GM12878 (cell line): ENCODE data around the gene CORO1C. TPM values are rescaled to one million over a fixed set of nuclear protein-coding genes. Genes with fewer than 3 reads are reported as not detected.

ENCODE experiments used
- ATAC-seq: fragments of 200-7000 bp; cut with Tn5 transposase; 3 replicates; pipeline ENCODE4 v1.9.1; 2020; ENCODE audit warnings: mild to moderate bottlenecking, moderate library complexity
- BruUV-seq: library from RNA; stranded (reverse); fragments of 400-500 nt; replicated peaks from 2 replicates; lab custom pipeline; 2021; lab: Mats Ljungman, UMichigan
- CTCF ChIA-PET: fragments of 300-600 bp; sonication (Branson Sonifier 250); formaldehyde crosslinking; extraction: SDS; loops from one replicate; lab custom pipeline; 2021; ENCODE audit warnings: inconsistent platforms; lab: Yijun Ruan, JAX
- POLR2A ChIA-PET: fragments of 350-600 bp; formaldehyde crosslinking; extraction: SDS; loops from one replicate; lab custom pipeline; 2021; ENCODE audit warnings: inconsistent platforms; lab: Charles Lee
- RAD21 ChIA-PET: fragments of 300-600 bp; sonication (Branson Sonifier 250); formaldehyde crosslinking; loops from one replicate; lab custom pipeline; 2023; ENCODE audit warnings: antibody characterized with exemption; ENCODE audit not compliant: unreplicated experiment; lab: Charles Lee
- SMC1A ChIA-PET: fragments of 300-600 bp; sonication (Branson Sonifier 250); formaldehyde crosslinking; loops from one replicate; lab custom pipeline; 2023; ENCODE audit not compliant: unreplicated experiment, uncharacterized antibody; lab: Charles Lee
- DNase-seq: peaks from one replicate; pipeline ENCODE4 v3.0.0-alpha.2; 2011; ENCODE audit warnings: low read depth, low spot score
- FAIRE-seq: peaks from 3 replicates; lab custom pipeline; 2011; peaks lifted over from hg19 to GRCh38; lab: Jason Lieb, UNC
- H2AFZ ChIP-seq: 2 replicates; pipeline ENCODE4 v1.6.0; 2011; ENCODE audit warnings: low read depth, low read length, control low read depth; ENCODE audit not compliant: control insufficient read depth
- H3K27ac ChIP-seq: 2 replicates; pipeline ENCODE4 v1.5.1; 2011; ENCODE audit warnings: control low read depth; ENCODE audit not compliant: control insufficient read depth, insufficient read depth
- H3K27me3 ChIP-seq, 2 experiments: replicated peaks in 1 of 2; 2 replicates each; pipeline versions ENCODE4 v1.6.0 to v1.6.1; 2011; ENCODE audit warnings: low read length in 1 of 2; ENCODE audit not compliant: control insufficient read depth in 2 of 2, insufficient read depth in 2 of 2
- H3K36me3 ChIP-seq, 2 experiments: 2 replicates each; pipeline ENCODE4 v1.5.1; 2011; ENCODE audit warnings: low read length in 1 of 2; ENCODE audit not compliant: control insufficient read depth in 2 of 2, insufficient read depth in 2 of 2
- H3K4me1 ChIP-seq: 2 replicates; pipeline ENCODE4 v1.6.1; 2011; ENCODE audit warnings: mild to moderate bottlenecking, low read length, moderate library complexity, mixed read lengths; ENCODE audit not compliant: control insufficient read depth, insufficient read depth
- H3K4me2 ChIP-seq: 2 replicates; pipeline ENCODE4 v1.6.0; 2011; ENCODE audit warnings: control low read depth; ENCODE audit not compliant: control insufficient read depth, insufficient read depth
- H3K4me3 ChIP-seq: fragments of 200-600 bp; sonication (generic); 2 replicates; pipeline ENCODE4 v1.5.1; 2016
- H3K79me2 ChIP-seq: 2 replicates; pipeline ENCODE4 v1.6.0; 2011; ENCODE audit warnings: low read length; ENCODE audit not compliant: control insufficient read depth, insufficient read depth
- H3K9ac ChIP-seq: 2 replicates; pipeline ENCODE4 v1.8.0; 2011; ENCODE audit warnings: low read length, control low read depth, mixed read lengths; ENCODE audit not compliant: control insufficient read depth, insufficient read depth
- H3K9me3 ChIP-seq: replicated peaks from 3 replicates; pipeline ENCODE4 v1.5.1; 2011; ENCODE audit warnings: mild to moderate bottlenecking, low read length; ENCODE audit not compliant: control insufficient read depth, insufficient read depth
- H4K20me1 ChIP-seq: 2 replicates; pipeline ENCODE4 v1.6.0; 2011; ENCODE audit not compliant: control insufficient read depth, insufficient read depth
- CEBPB ChIP-seq, 2 experiments: fragments of 150-350 bp in 1 of 2; IDR thresholded peaks; 2 replicates each; pipeline ENCODE4 v1.6.1; 2012 to 2014; ENCODE audit warnings: low read depth in 2 of 2, low read length in 2 of 2, borderline replicate concordance in 1 of 2, inconsistent platforms in 1 of 2
- CREM ChIP-seq: IDR thresholded peaks from 2 replicates; pipeline ENCODE4 v1.6.1; 2014; ENCODE audit warnings: antibody characterized with exemption, low read depth
- DPF2 ChIP-seq: fragments of 450-650 bp; IDR thresholded peaks from 2 replicates; pipeline ENCODE4 v1.6.1; 2017; ENCODE audit warnings: mild to moderate bottlenecking
- EED ChIP-seq: sonication (generic); IDR thresholded peaks from 2 replicates; pipeline ENCODE4 v1.6.1; 2016; ENCODE audit warnings: antibody characterized with exemption, low read depth
- EP300 ChIP-seq, 2 experiments: fragments of 150-350 bp in 1 of 2; IDR thresholded peaks; 2 replicates each; pipeline ENCODE4 v1.6.1; 2011 to 2012; ENCODE audit warnings: low read depth in 2 of 2, low read length in 2 of 2, borderline replicate concordance in 1 of 2, improper control_type of control experiment in 1 of 2, inconsistent platforms in 1 of 2; ENCODE audit not compliant: control insufficient read depth in 1 of 2
- GABPA ChIP-seq: IDR thresholded peaks from 2 replicates; pipeline ENCODE4 v1.6.1; 2014; ENCODE audit warnings: antibody characterized with exemption, low read depth, mild to moderate bottlenecking, inconsistent platforms
- JUNB ChIP-seq: IDR thresholded peaks from 2 replicates; pipeline ENCODE4 v1.6.1; 2016; ENCODE audit warnings: antibody characterized with exemption, mild to moderate bottlenecking
- KLF5 ChIP-seq: fragments of 450-650 bp; IDR thresholded peaks from 2 replicates; pipeline ENCODE4 v1.6.1; 2014; ENCODE audit warnings: mild to moderate bottlenecking; ENCODE audit not compliant: partially characterized antibody
- LARP7 ChIP-seq: fragments of 450-650 bp; IDR thresholded peaks from 2 replicates; pipeline ENCODE4 v1.6.1; 2017; ENCODE audit warnings: mild to moderate bottlenecking
- MLLT1 ChIP-seq: fragments of 450-650 bp; IDR thresholded peaks from 2 replicates; pipeline ENCODE4 v1.6.1; 2016; ENCODE audit warnings: mild to moderate bottlenecking
- NFIC ChIP-seq: IDR thresholded peaks from 2 replicates; pipeline ENCODE4 v1.6.1; 2012; ENCODE audit warnings: low read depth, mild to moderate bottlenecking, inconsistent platforms, low read length, moderate library complexity
- PAX8 ChIP-seq: fragments of 450-650 bp; IDR thresholded peaks from 2 replicates; pipeline ENCODE4 v1.6.1; 2017; ENCODE audit warnings: mild to moderate bottlenecking, moderate library complexity
- POU2F2 ChIP-seq: IDR thresholded peaks from 3 replicates; pipeline ENCODE4 v1.6.1; 2011; ENCODE audit warnings: low read depth, mild to moderate bottlenecking, low read length, borderline replicate concordance
- RUNX3 ChIP-seq: IDR thresholded peaks from 2 replicates; pipeline ENCODE4 v1.6.1; 2012; ENCODE audit warnings: low read length, inconsistent platforms
- YY1 ChIP-seq: IDR thresholded peaks from 2 replicates; pipeline ENCODE4 v1.6.1; 2011; ENCODE audit warnings: low read depth, mild to moderate bottlenecking, low read length
- ZNF622 ChIP-seq: fragments of 450-650 bp; IDR thresholded peaks from 2 replicates; pipeline ENCODE4 v1.6.1; 2017; ENCODE audit warnings: mild to moderate bottlenecking, inconsistent platforms
- ZZZ3 ChIP-seq: IDR thresholded peaks from 2 replicates; pipeline ENCODE4 v1.6.1; 2011; ENCODE audit warnings: low read depth; ENCODE audit not compliant: control insufficient read depth, insufficient read length
- WGBS: methylation state at CpG from one replicate; pipeline ENCODE4 v1.1.6; 2016; ENCODE audit warnings: low lambda C conversion rate; ENCODE audit not compliant: insufficient replicate concordance, insufficient coverage; ENCODE audit errors: missing lambda C conversion rate; 5-methylcytosine and 5-hydroxymethylcytosine counted together
- in situ Hi-C: fragments of 300-500 bp; cut with MboI; formaldehyde crosslinking; loops from 9 replicates; pipeline ENCODE4 v1.14.3; 2018; ENCODE audit warnings: mixed read lengths
- intact Hi-C: fragments of 100-400 bp; cut with micrococcal nuclease; formaldehyde crosslinking; loops from one replicate; pipeline ENCODE4 v1.14.2; 2022; ENCODE audit not compliant: unreplicated experiment
- polyA plus RNA-seq, 11 experiments: library from polyadenylated mRNA; depleted of rRNA in 4 of 11; unstranded in 6 of 11; stranded (reverse) in 5 of 11; fragments of >200 nt; fragmentation: Nextera tagmentation in 4 of 11; fragmentation: Illumina TruSeq in 1 of 11; extraction: Ambion mirVana in 4 of 11; extraction: Trizol in 1 of 11; gene quantifications; 1 replicate in 1 of 11; 2 replicates in 10 of 11; pipeline versions ENCODE4 v1.2.1 to v1.2.3, GENCODE V29; 2011 to 2016; ENCODE audit warnings: inconsistent platforms in 2 of 11, missing spikeins in 2 of 11, low read depth in 1 of 11
- total RNA-seq, 4 experiments: library from RNA; depleted of rRNA in 3 of 4; stranded (reverse); fragments of >200 nt in 3 of 4; fragmentation: Illumina TruSeq in 1 of 4; extraction: Trizol in 1 of 4; gene quantifications; 2 replicates each; pipeline versions ENCODE4 v1.2.1 to v1.2.3, GENCODE V29; 2013 to 2021
- TF ChIP-seq, protein P1 (sequence below): IDR thresholded peaks from 2 replicates; pipeline ENCODE4 v1.6.1; 2011; ENCODE audit warnings: borderline replicate concordance, low read depth, mild to moderate bottlenecking, moderate library complexity, mixed read lengths, low read length; ENCODE audit not compliant: insufficient read depth; ENCODE audit errors: extremely low read length
- TF ChIP-seq, protein P2 (sequence below): IDR thresholded peaks from 2 replicates; pipeline ENCODE4 v1.6.1; 2012; ENCODE audit warnings: mild to moderate bottlenecking, low read depth, low read length

CORO1C gene
- total and polyA plus RNA-seq, 10 of the 15 experiments (the other 5 are each of a cell fraction or from before 2014, with no cell fraction given) = 52.7 to 254 (median 171) TPM

DNA sequence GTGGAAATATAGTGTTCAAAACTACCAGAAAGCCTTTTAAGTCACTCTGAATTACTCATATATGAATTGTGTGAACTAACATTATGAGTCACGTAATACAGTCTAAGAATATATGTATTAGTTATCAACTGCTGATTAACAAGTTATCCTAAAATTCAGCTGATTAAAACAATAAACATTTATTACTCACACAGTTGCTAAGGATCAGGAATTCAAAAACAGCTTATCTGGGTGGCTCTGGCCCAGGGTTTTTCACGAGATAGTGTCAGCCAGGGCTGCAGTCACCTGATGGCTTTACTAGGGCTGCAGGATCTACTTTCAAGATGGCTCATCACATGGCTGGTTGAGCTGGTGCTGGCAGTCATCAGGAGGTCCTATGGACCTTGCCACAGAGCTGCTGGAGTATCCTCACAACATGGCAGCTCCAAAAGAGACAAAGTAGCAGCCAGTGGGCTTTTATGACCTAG, 36.5 kb downstream of the CORO1C start:
- CTCF ChIA-PET = interaction anchor here (1.2 to 3.1 kb wide), 14 partner anchors 9 to 109 kb away, joined by 3 to 15 read pairs (median 6); no protein-coding TSS in a partner anchor
- H4K20me1 ChIP-seq = no peaks in the 10 kb centered on the region
- no peak overlapping the region for H3K9ac ChIP-seq
- peaks cover 2% of the 10 kb centered on the region; the same call in 2 of the 3 replicates for H3K9me3 ChIP-seq
- peak overlapping the region; percentile 52; the same call in 1 of the 2 replicates for H3K27ac ChIP-seq
- peaks cover 58% of the 10 kb centered on the region for H3K4me1 ChIP-seq
- H2AFZ ChIP-seq = no peak overlapping the region
- DNase-seq (no peak), FAIRE-seq (no peak), ATAC-seq (peak; percentile 21)
- RAD21 ChIA-PET = interaction anchor here (2.0 to 7.7 kb wide), 3 partner anchors 30 to 33 kb away, joined by 9 to 69 read pairs (median 12); no protein-coding TSS in a partner anchor
- H3K79me2 ChIP-seq = peaks cover 85% of the 10 kb centered on the region
- peaks cover 8 to 28% of the 10 kb centered on the region in 2 experiments for H3K36me3 ChIP-seq
- intact Hi-C loops (no loop called here), in situ Hi-C loops (no loop called here)
- POLR2A ChIA-PET = interaction anchor here (1.0 to 1.6 kb wide), 7 partner anchors 9 to 58 kb away, joined by 3 to 8 read pairs (median 4); no protein-coding TSS in a partner anchor
- WGBS = 0% methylated on average over 2 of the region's 2 CpGs
- BruUV-seq = no TSS peak
- H3K4me2 ChIP-seq = peak overlapping the region; percentile 29; the same call in 1 of the 2 replicates
- no peak overlapping the region for H3K4me3 ChIP-seq
- SMC1A ChIA-PET = interaction anchor here (0.9 to 10.6 kb wide), 17 partner anchors 8 to 256 kb away, joined by 3 to 83 read pairs (median 5); no protein-coding TSS in a partner anchor
- no peaks in the 10 kb centered on the region for H3K27me3 ChIP-seq
- TF ChIP-seq PAX8 (no peak), LARP7 (no peak), RUNX3 (peak; percentile 30; the same call in 1 of the 2 replicates), DPF2 (0 out of 2 replicates have a peak, but pooled peaks have one; percentile 46), POU2F2 (no peak), KLF5 (no peak), ZNF622 (no peak), YY1 (peak; percentile 62; the same call in 1 of the 2 replicates), NFIC (peak; percentile 84), GABPA (0 out of 2 replicates have a peak, but pooled peaks have one; percentile 27), JUNB (peak; percentile 99), EED (peak; percentile 58), MLLT1 (no peak), CREM (peak; percentile 44; the same call in 1 of the 2 replicates), CEBPB (IDR thresholded peaks at IDR 0.05; ENCODE audit: borderline replicate concordance in 1 of 2, low read depth in 2 of 2, low read length in 2 of 2) (no peak), EP300 (IDR thresholded peaks at IDR 0.05; ENCODE audit: borderline replicate concordance in 1 of 2, control insufficient read depth in 1 of 2, low read depth in 2 of 2, low read length in 2 of 2) (peak in 1 of 2 experiments; percentile 5; a peak in 1 of 4 replicates), ZZZ3 (no peak)
- TF ChIP-seq, protein P1, sequence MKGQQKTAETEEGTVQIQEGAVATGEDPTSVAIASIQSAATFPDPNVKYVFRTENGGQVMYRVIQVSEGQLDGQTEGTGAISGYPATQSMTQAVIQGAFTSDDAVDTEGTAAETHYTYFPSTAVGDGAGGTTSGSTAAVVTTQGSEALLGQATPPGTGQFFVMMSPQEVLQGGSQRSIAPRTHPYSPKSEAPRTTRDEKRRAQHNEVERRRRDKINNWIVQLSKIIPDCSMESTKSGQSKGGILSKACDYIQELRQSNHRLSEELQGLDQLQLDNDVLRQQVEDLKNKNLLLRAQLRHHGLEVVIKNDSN = peak; percentile 16
- TF ChIP-seq, protein P2, sequence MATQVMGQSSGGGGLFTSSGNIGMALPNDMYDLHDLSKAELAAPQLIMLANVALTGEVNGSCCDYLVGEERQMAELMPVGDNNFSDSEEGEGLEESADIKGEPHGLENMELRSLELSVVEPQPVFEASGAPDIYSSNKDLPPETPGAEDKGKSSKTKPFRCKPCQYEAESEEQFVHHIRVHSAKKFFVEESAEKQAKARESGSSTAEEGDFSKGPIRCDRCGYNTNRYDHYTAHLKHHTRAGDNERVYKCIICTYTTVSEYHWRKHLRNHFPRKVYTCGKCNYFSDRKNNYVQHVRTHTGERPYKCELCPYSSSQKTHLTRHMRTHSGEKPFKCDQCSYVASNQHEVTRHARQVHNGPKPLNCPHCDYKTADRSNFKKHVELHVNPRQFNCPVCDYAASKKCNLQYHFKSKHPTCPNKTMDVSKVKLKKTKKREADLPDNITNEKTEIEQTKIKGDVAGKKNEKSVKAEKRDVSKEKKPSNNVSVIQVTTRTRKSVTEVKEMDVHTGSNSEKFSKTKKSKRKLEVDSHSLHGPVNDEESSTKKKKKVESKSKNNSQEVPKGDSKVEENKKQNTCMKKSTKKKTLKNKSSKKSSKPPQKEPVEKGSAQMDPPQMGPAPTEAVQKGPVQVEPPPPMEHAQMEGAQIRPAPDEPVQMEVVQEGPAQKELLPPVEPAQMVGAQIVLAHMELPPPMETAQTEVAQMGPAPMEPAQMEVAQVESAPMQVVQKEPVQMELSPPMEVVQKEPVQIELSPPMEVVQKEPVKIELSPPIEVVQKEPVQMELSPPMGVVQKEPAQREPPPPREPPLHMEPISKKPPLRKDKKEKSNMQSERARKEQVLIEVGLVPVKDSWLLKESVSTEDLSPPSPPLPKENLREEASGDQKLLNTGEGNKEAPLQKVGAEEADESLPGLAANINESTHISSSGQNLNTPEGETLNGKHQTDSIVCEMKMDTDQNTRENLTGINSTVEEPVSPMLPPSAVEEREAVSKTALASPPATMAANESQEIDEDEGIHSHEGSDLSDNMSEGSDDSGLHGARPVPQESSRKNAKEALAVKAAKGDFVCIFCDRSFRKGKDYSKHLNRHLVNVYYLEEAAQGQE = no peak
